ENCODE data around the gene UBE2Q2. TPM values are rescaled to one million over a fixed set of nuclear protein-coding genes. Genes with fewer than 3 reads are reported as not detected.

Gene UBE2Q2
- total and polyA plus RNA-seq, 2 experiments from 2014 or later, result 44.1 to 63.6 TPM

- Histone ChIP-seq H4K20me1 (ENCODE audit: insufficient read depth) (no peaks in the 10 kb centered on the region), H3K4me1 (ENCODE audit: insufficient read depth) (no peaks in the 10 kb centered on the region), H3K36me3 (ENCODE audit: low read depth) (peaks cover 45% of the 10 kb centered on the region; the same call in 1 of the 2 replicates), H3K27me3 (replicated peaks; ENCODE audit: insufficient read depth) (no peaks in the 10 kb centered on the region), H3K4me2 (ENCODE audit: unreplicated experiment) (no peak overlapping the region), H3K4me3 (no peak overlapping the region), H3K79me2 (ENCODE audit: insufficient read depth) (peaks cover 20% of the 10 kb centered on the region), H3F3A (ENCODE audit: insufficient read depth) (no peaks in the 10 kb centered on the region), H3K9me3 (ENCODE audit: low read depth) (no peaks in the 10 kb centered on the region), H3K9me2 (ENCODE audit: insufficient read depth) (no peaks in the 10 kb centered on the region), H3K9ac (no peak overlapping the region), H2AFZ (no peak overlapping the region), H3K27ac (no peak overlapping the region)
- TF ChIP-seq EZH2 (IDR thresholded peaks at IDR 0.05; ENCODE audit: insufficient read depth, poor library complexity, severe bottlenecking) (no peak), EZH2phosphoT487 (IDR thresholded peaks at IDR 0.05; ENCODE audit: insufficient read depth, low read depth) (no peak)
- no peak for DNase-seq
- 96 to 98% methylated on average over 2 of the region's 2 CpGs for WGBS, 2 experiments (ENCODE audit: low coverage in 1 of 2, low lambda C conversion rate in 2 of 2, missing lambda C conversion rate in 2 of 2)
- in situ Hi-C loops (cut with MboI), result no loop called here
Observed at GRCh38 chr15:75930866-75931265, 87.6 kb downstream of the UBE2Q2 start.

- no peaks in the 10 kb centered on the region for H3K9me2 ChIP-seq (ENCODE audit: insufficient read depth)
- H3K4me1 ChIP-seq (ENCODE audit: insufficient read depth), result peaks cover 33% of the 10 kb centered on the region
- H2AFZ ChIP-seq, result no peak overlapping the region
- H3K4me2 ChIP-seq (ENCODE audit: unreplicated experiment), result no peak overlapping the region
- no peak overlapping the region for H3K9ac ChIP-seq
- TF ChIP-seq EZH2 (IDR thresholded peaks at IDR 0.05; ENCODE audit: insufficient read depth, poor library complexity, severe bottlenecking) (no peak), EZH2phosphoT487 (IDR thresholded peaks at IDR 0.05; ENCODE audit: insufficient read depth, low read depth) (no peak)
- DNase-seq, result no peak
- in situ Hi-C loops (cut with MboI), result no loop called here
- H3K27ac ChIP-seq, result no peak overlapping the region
- no peak overlapping the region for H3K4me3 ChIP-seq
- 54 to 68% methylated on average over 3 of the region's 3 CpGs for WGBS, 2 experiments (ENCODE audit: low coverage in 1 of 2, low lambda C conversion rate in 2 of 2, missing lambda C conversion rate in 2 of 2)
- no peaks in the 10 kb centered on the region for H3K27me3 ChIP-seq (replicated peaks; ENCODE audit: insufficient read depth)
- H3K9me3 ChIP-seq (ENCODE audit: low read depth), result no peaks in the 10 kb centered on the region
- peaks cover 70% of the 10 kb centered on the region for H3F3A ChIP-seq (ENCODE audit: insufficient read depth)
- H3K36me3 ChIP-seq (ENCODE audit: low read depth), result peaks cover 18% of the 10 kb centered on the region; the same call in 1 of the 2 replicates
- H3K79me2 ChIP-seq (ENCODE audit: insufficient read depth), result no peaks in the 10 kb centered on the region
- 0 out of 2 replicates have a peak, but pooled peaks cover 6% of the 10 kb centered on the region for H4K20me1 ChIP-seq (ENCODE audit: insufficient read depth)
Observed at GRCh38 chr15:75942464-75942863, 99.2 kb downstream of the UBE2Q2 start.

DNA sequence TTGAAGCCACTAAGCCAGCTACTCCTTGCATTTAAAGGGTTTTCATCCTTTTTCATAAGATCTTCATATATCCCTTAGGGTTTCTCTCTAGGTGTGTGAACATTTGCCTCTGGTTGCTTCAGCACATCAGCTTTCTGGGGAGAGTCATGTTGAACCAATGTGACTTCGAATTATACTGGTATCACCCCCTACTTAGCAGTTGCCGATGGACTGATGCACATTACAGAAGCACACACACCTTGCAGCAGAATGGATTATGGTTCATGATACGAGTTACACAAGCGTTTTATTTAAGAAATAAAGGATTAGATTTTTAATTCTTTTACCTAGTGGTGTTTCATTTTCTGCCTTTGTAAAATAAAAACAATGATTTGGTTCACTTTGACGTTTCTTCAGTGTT is 100.0 kb downstream of the UBE2Q2 start:
- Histone ChIP-seq H3F3A (ENCODE audit: insufficient read depth) (peaks cover 75% of the 10 kb centered on the region), H3K27me3 (replicated peaks; ENCODE audit: insufficient read depth) (no peaks in the 10 kb centered on the region), H3K36me3 (ENCODE audit: low read depth) (peaks cover 16% of the 10 kb centered on the region; the same call in 1 of the 2 replicates), H3K9me2 (ENCODE audit: insufficient read depth) (no peaks in the 10 kb centered on the region), H3K4me3 (no peak overlapping the region), H3K27ac (no peak overlapping the region), H3K79me2 (ENCODE audit: insufficient read depth) (no peaks in the 10 kb centered on the region), H3K9me3 (ENCODE audit: low read depth) (no peaks in the 10 kb centered on the region), H2AFZ (no peak overlapping the region), H3K9ac (no peak overlapping the region), H3K4me1 (ENCODE audit: insufficient read depth) (peaks cover 37% of the 10 kb centered on the region), H4K20me1 (ENCODE audit: insufficient read depth) (0 out of 2 replicates have a peak, but pooled peaks cover 6% of the 10 kb centered on the region), H3K4me2 (ENCODE audit: unreplicated experiment) (no peak overlapping the region)
- WGBS, 2 experiments (ENCODE audit: low coverage in 1 of 2, low lambda C conversion rate in 2 of 2, missing lambda C conversion rate in 2 of 2), result 79 to 82% methylated on average over 5 of the region's 5 CpGs
- in situ Hi-C loops (cut with MboI), result no loop called here
- no peak for DNase-seq
- TF ChIP-seq EZH2 (IDR thresholded peaks at IDR 0.05; ENCODE audit: insufficient read depth, poor library complexity, severe bottlenecking) (no peak), EZH2phosphoT487 (IDR thresholded peaks at IDR 0.05; ENCODE audit: insufficient read depth, low read depth) (no peak)

DNA sequence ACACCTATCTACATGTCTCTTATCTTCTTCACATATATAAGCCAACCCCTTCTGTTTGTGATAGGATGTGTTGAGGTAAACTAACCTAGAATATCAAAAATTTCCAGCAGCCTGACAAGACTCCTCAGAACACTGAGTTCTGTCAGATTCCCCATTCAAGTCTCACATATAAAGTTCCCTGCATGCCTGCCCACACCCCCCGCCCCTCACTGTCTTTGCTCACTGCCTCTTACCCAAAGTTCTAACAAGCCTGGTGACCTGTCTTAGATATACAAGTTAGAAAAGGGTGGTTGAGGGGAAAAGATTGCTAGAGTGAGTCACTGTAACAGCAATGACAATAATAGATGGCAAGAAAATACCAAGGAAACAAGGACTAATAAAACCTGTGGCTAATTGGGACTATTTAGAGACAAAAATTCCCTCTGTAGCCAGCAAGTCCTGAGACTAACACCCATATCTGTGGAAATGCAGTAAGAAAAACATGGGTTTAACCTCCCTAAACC is 100.5 kb downstream of the UBE2Q2 start:
- 94 to 97% methylated on average over 1 of the region's 1 CpG for WGBS, 2 experiments (ENCODE audit: low coverage in 1 of 2, low lambda C conversion rate in 2 of 2, missing lambda C conversion rate in 2 of 2)
- TF ChIP-seq EZH2phosphoT487 (IDR thresholded peaks at IDR 0.05; ENCODE audit: insufficient read depth, low read depth) (no peak), EZH2 (IDR thresholded peaks at IDR 0.05; ENCODE audit: insufficient read depth, poor library complexity, severe bottlenecking) (no peak)
- no peaks in the 10 kb centered on the region for H3K9me2 ChIP-seq (ENCODE audit: insufficient read depth)
- peaks cover 75% of the 10 kb centered on the region for H3F3A ChIP-seq (ENCODE audit: insufficient read depth)
- DNase-seq, result peak; percentile 36
- in situ Hi-C loops (cut with MboI), result no loop called here
- no peak overlapping the region for H3K9ac ChIP-seq
- no peaks in the 10 kb centered on the region for H3K79me2 ChIP-seq (ENCODE audit: insufficient read depth)
- H3K4me3 ChIP-seq, result no peak overlapping the region
- H3K36me3 ChIP-seq (ENCODE audit: low read depth), result peaks cover 11% of the 10 kb centered on the region; the same call in 1 of the 2 replicates
- no peak overlapping the region for H3K27ac ChIP-seq
- no peaks in the 10 kb centered on the region for H3K27me3 ChIP-seq (replicated peaks; ENCODE audit: insufficient read depth)
- 0 out of 2 replicates have a peak, but pooled peaks cover under 1% of the 10 kb centered on the region for H4K20me1 ChIP-seq (ENCODE audit: insufficient read depth)
- peaks cover 37% of the 10 kb centered on the region for H3K4me1 ChIP-seq (ENCODE audit: insufficient read depth)
- H2AFZ ChIP-seq, result no peak overlapping the region
- peak overlapping the region; percentile 20 for H3K4me2 ChIP-seq (ENCODE audit: unreplicated experiment)
- no peaks in the 10 kb centered on the region for H3K9me3 ChIP-seq (ENCODE audit: low read depth)
